Measurements from ENCODE around the gene TSEN15. TPM values are rescaled to one million over a fixed set of nuclear protein-coding genes. Genes with fewer than 3 reads are reported as not detected.
"Not testable (repeated sequence)": the region's sequence is repeated elsewhere in the genome, so short reads cannot be mapped to it uniquely, and the experiment has no call there.

TSEN15 gene
- total RNA-seq, 4 donors from 2014 or later = 9.1 to 18.2 (median 11.1) TPM

- no peak for DNase-seq
- Histone ChIP-seq H3K27ac (no peak overlapping the region), H3K36me3 (no peaks in the 10 kb centered on the region), H3K4me3 (no peak overlapping the region), H3K9me3 (no peaks in the 10 kb centered on the region), H3K4me1 (no peaks in the 10 kb centered on the region), H3K27me3 (no peaks in the 10 kb centered on the region)
- TF ChIP-seq, protein P1, sequence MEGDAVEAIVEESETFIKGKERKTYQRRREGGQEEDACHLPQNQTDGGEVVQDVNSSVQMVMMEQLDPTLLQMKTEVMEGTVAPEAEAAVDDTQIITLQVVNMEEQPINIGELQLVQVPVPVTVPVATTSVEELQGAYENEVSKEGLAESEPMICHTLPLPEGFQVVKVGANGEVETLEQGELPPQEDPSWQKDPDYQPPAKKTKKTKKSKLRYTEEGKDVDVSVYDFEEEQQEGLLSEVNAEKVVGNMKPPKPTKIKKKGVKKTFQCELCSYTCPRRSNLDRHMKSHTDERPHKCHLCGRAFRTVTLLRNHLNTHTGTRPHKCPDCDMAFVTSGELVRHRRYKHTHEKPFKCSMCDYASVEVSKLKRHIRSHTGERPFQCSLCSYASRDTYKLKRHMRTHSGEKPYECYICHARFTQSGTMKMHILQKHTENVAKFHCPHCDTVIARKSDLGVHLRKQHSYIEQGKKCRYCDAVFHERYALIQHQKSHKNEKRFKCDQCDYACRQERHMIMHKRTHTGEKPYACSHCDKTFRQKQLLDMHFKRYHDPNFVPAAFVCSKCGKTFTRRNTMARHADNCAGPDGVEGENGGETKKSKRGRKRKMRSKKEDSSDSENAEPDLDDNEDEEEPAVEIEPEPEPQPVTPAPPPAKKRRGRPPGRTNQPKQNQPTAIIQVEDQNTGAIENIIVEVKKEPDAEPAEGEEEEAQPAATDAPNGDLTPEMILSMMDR (IDR thresholded peaks at IDR 0.05) = no peak
- no peak for TF ChIP-seq POLR2A (IDR thresholded peaks at IDR 0.05)
These were observed 41.5 kb downstream of the TSEN15 start for GRCh38 chr1:184093071-184093470.

GRCh38 chr1:184096005-184096404 is 44.5 kb downstream of the TSEN15 start:
- TF ChIP-seq POLR2A (IDR thresholded peaks at IDR 0.05) = no peak
- TF ChIP-seq, protein P1 (IDR thresholded peaks at IDR 0.05) = no peak
- no peaks in the 10 kb centered on the region for H3K36me3 ChIP-seq
- H3K4me1 ChIP-seq = no peaks in the 10 kb centered on the region
- no peak for DNase-seq
- H3K27ac ChIP-seq = no peak overlapping the region
- H3K27me3 ChIP-seq = no peaks in the 10 kb centered on the region
- no peaks in the 10 kb centered on the region for H3K9me3 ChIP-seq
- no peak overlapping the region for H3K4me3 ChIP-seq

- H3K9me3 ChIP-seq, H3K36me3 ChIP-seq, H3K27me3 ChIP-seq, H3K4me1 ChIP-seq, DNase-seq, H3K27ac ChIP-seq, H3K4me3 ChIP-seq: not testable (repeated sequence)
These were observed 45.0 kb downstream of the TSEN15 start for GRCh38 chr1:184096580-184096979.

DNA sequence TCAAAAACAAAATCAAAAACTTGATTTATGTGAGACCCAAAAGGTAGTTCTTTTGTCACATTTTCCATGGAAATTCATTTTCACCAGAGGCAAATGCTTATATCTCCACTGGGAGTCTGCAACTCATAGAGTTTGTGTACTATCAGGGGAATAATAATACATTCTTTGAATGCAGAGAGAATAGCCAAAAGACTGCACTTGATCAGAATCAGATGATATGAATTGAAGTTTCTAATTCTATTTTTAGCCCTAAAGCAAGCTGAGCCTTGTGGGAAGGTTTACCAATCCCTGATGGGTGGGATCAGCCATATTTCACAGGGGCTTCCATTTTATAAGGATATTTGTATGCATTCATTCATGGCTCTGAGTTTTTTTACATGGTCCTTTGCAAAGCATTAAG is 49.6 kb downstream of the TSEN15 start:
- no peaks in the 10 kb centered on the region for H3K27me3 ChIP-seq
- no peaks in the 10 kb centered on the region for H3K36me3 ChIP-seq
- DNase-seq = no peak
- H3K27ac ChIP-seq = no peak overlapping the region
- H3K9me3 ChIP-seq = no peaks in the 10 kb centered on the region
- TF ChIP-seq, protein P1 (IDR thresholded peaks at IDR 0.05) = no peak
- TF ChIP-seq POLR2A (IDR thresholded peaks at IDR 0.05) = no peak
- no peaks in the 10 kb centered on the region for H3K4me1 ChIP-seq
- H3K4me3 ChIP-seq = no peak overlapping the region

DNA sequence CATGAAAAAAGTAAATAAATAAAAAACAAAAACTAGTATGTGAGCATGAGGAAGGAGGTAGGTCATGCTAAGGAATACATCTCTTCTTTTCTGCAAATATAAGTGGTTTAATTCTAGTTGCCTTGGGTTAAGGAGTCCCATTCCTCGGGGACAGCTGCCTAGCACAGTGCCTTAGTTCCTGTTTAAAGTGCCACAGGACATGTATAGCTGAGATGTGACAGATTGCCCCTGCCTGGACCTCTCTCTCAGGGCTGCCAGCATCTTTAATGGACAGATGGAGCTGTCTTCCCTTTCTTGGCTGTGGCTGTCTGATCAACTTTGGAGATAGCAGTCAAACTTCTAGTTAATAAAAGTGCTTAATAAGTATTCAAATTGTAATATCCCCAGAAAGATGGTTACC is 50.0 kb downstream of the TSEN15 start:
- H3K27ac ChIP-seq = no peak overlapping the region
- no peaks in the 10 kb centered on the region for H3K9me3 ChIP-seq
- DNase-seq = no peak
- TF ChIP-seq POLR2A (IDR thresholded peaks at IDR 0.05) = no peak
- TF ChIP-seq, protein P1 (IDR thresholded peaks at IDR 0.05) = no peak
- no peaks in the 10 kb centered on the region for H3K36me3 ChIP-seq
- no peaks in the 10 kb centered on the region for H3K27me3 ChIP-seq
- H3K4me1 ChIP-seq = no peaks in the 10 kb centered on the region
- H3K4me3 ChIP-seq = no peak overlapping the region

DNA sequence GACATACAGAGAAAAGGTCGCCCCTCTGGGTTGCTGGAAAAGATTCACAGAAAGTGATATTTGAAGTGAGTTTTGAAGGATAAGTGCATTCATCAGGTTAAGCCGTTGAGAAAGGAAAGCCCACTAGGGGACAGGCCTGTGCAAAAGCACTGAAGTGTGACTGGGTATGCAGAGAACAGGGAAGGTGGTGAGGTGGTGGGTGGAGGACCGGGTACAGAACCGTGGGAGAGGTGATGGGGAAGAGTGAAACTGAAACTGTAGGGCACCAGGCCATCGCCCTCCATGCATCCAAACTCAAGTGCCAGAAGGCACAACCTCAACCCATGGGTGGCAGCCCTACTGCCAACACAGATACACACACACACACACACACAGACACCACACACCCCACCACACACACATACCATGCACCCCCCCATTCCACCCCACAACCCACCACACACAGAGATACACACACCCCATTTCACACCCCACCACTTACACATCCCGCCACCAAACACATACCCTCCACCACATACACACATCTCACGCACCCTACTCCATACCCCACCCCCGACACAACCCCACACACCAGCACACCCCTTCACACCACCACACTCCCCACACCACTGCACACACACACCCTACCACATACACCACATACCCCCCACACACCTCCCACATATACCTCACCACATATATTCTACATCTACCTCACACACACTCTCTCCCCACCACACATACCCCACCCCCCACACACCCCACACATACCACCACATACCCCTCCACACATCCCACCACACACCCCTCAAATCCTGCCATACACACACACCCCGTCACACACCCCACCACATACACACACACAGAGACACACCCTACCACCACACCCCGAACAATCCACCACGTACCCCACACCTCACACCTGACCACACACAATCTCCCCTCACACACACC is 59.0 kb downstream of the TSEN15 start:
- Histone ChIP-seq H3K27me3 (no peaks in the 10 kb centered on the region), H3K27ac (no peak overlapping the region), H3K36me3 (no peaks in the 10 kb centered on the region), H3K4me3 (no peak overlapping the region), H3K4me1 (no peaks in the 10 kb centered on the region), H3K9me3 (no peaks in the 10 kb centered on the region)
- DNase-seq = no peak
- TF ChIP-seq, protein P1 (IDR thresholded peaks at IDR 0.05) = no peak
- TF ChIP-seq POLR2A (IDR thresholded peaks at IDR 0.05) = no peak
